Measurements from ENCODE around the gene BCOR. TPM values are rescaled to one million over a fixed set of nuclear protein-coding genes. Genes with fewer than 3 reads are reported as not detected.

The BCOR gene
- 10 to 100 TPM; 20.9 to 36.0 (median 32.5) TPM for total RNA-seq

DNA sequence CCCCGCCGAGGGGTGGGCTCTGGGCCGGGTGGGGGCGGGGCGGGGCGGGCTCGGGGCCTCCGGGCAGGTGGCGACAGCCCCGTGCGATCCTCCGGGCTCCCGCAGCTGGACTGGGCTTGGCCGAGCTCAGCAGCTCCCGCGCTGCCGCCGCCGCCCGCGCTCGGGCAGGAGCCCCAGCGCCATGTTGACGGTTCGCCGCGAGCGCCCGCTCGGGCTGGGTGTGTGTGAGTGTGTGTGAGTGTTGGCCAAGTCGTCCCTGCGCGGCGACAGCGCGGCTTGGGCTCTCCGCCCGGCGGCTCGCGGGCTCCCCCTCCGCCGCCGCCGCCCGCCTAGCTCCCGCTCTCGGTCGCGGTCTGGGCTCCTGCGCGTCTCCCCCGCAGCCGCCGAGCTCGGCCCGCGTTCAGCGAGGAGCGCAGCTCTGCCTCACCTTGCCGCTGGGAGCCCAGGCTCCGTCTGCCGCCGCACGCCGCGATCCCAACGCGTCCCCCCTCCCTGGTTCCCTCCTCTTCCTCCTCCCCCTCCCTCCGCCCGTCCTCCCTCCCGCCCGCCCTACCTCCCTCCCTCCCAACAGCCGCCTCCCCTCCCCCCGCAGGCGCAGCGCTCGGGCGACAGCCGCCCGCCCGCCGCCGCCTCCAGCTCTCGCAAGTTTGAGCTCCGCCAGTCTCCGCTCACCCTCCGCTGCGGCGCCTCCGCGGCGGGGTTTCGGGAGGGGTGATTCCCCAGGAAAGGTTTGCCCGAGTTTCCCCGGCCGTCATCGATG lies at the start of gene BCOR:
TSS of gene BCOR (minus strand) at position 455 of the 760 bp plus-strand sequence. CDS start 20,029 bp downstream, outside the sequence.
- Histone ChIP-seq H3K9me3 (no peaks in the 10 kb centered on the region), H3K4me3 (peak within 1 kb of the TSS; percentile 72), H3K36me3 (no peaks in the 10 kb centered on the region), H3K27ac (peak within 1 kb of the TSS; percentile 89), H3K27me3 (no peaks in the 10 kb centered on the region), H3K4me1 (peaks cover 24% of the 10 kb centered on the region)
- no peak for DNase-seq (ENCODE audit: low spot score in 2 of 2)
- 5% methylated on average over 15 of the region's 98 CpGs for WGBS
- TF ChIP-seq POLR2A (IDR thresholded peaks at IDR 0.05) (peak in 1 of 2 donors; percentile 21), POLR2AphosphoS5 (IDR thresholded peaks at IDR 0.05) (no peak), EP300 (IDR thresholded peaks at IDR 0.05) (no peak)
- TF ChIP-seq, protein P1, sequence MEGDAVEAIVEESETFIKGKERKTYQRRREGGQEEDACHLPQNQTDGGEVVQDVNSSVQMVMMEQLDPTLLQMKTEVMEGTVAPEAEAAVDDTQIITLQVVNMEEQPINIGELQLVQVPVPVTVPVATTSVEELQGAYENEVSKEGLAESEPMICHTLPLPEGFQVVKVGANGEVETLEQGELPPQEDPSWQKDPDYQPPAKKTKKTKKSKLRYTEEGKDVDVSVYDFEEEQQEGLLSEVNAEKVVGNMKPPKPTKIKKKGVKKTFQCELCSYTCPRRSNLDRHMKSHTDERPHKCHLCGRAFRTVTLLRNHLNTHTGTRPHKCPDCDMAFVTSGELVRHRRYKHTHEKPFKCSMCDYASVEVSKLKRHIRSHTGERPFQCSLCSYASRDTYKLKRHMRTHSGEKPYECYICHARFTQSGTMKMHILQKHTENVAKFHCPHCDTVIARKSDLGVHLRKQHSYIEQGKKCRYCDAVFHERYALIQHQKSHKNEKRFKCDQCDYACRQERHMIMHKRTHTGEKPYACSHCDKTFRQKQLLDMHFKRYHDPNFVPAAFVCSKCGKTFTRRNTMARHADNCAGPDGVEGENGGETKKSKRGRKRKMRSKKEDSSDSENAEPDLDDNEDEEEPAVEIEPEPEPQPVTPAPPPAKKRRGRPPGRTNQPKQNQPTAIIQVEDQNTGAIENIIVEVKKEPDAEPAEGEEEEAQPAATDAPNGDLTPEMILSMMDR (IDR thresholded peaks at IDR 0.05), result no peak

DNA sequence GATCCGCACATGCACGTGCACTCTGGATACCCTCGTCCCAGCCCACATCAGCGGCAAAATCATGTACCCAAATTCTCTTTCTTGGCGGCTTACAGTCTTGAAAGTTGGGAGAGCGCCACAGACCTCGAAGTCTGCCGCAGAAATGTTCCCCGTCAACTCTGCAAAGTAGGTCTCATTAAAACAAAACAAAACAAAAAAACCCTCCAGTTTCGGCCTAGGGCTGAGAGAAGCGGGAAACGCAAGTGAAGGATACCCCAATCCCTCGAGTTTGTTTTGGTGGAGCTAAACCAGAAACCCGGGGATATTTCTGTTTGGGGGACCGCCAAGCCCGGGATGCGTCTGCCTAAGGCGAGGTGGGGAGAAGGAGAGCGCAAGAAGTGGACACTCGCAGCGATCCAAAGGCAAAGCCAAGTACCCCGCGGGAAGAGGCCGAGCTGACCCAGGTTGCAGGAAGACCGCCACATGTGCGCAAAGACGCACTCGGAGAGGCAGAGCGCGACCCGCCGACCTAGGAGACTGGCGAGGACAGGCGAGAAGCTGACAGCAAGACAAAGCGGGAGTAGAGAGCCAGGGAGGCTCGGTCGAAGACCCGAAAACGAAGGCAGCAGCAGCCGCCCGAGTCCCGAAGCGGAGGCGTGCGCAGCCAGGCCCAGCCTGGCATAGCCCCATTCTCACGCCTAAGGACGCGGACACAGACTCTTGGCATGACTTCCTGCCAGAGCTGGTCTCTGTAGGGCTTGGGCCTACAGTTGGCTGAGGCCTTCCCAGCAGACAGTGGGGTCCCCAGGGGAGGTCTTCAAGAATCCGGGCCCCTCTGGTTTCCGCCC lies 49.6 kb upstream of the BCOR start:
- Histone ChIP-seq H3K4me3 (peak overlapping the region; percentile 59), H3K36me3 (no peaks in the 10 kb centered on the region), H3K27me3 (no peaks in the 10 kb centered on the region), H3K9me3 (no peaks in the 10 kb centered on the region), H3K27ac (no peak overlapping the region), H3K4me1 (peaks cover 30% of the 10 kb centered on the region)
- no peak for DNase-seq (ENCODE audit: low spot score in 2 of 2)
- TF ChIP-seq POLR2AphosphoS5 (IDR thresholded peaks at IDR 0.05) (no peak), EP300 (IDR thresholded peaks at IDR 0.05) (no peak), POLR2A (IDR thresholded peaks at IDR 0.05) (no peak)
- TF ChIP-seq, protein P1 (IDR thresholded peaks at IDR 0.05), result no peak
- 78% methylated on average over 43 of the region's 50 CpGs for WGBS

DNA sequence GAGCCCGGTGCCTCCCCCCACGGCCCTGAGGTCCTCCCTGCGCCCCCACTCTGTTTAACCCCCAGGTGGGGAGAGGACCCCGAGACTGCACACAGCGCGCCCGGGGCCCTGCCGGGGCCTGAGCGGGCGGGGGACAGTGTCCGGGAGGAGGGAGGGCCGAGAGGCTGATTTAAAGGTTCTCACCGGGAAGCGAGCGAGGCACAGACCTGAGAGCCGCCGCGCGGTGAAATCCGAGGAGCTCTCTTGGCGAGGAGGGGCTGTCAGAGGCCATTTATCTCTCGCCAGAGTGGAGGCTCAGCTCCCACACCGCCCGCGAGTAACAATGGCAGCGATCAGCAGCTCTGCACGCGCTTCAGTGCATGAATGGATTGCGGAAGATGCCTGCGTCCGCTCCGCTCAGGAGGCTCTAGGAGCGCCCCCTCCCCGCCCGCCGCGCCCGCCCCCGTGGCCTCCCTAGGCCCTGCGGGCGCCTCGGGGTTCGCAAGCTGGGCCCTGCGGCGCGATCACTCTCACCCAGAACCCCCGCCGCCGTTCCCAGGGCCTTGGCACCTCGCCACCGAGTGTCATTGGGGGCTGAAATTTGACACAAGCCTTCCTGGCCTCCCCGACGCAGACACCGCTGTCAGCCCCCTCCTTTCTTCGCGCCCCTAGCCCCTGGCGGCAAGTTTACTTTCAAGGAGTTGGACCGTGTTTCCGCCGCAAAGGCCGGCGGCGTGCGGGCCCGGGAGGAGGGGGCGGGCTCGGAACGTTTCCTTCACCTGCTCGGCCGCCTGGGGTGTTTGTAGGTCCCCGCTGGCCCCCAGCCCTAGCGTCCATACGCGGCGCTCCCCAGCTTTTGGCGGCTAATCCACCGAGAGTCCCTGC lies 48.7 kb upstream of the BCOR start:
- H3K4me1 ChIP-seq, result peaks cover 30% of the 10 kb centered on the region
- H3K27ac ChIP-seq, result no peak overlapping the region
- WGBS, result 25% methylated on average over 18 of the region's 77 CpGs
- no peaks in the 10 kb centered on the region for H3K27me3 ChIP-seq
- peak overlapping the region; percentile 59 for H3K4me3 ChIP-seq
- TF ChIP-seq, protein P1 (IDR thresholded peaks at IDR 0.05), result no peak
- TF ChIP-seq POLR2AphosphoS5 (IDR thresholded peaks at IDR 0.05) (no peak), POLR2A (IDR thresholded peaks at IDR 0.05) (no peak), EP300 (IDR thresholded peaks at IDR 0.05) (no peak)
- H3K9me3 ChIP-seq, result no peaks in the 10 kb centered on the region
- H3K36me3 ChIP-seq, result no peaks in the 10 kb centered on the region
- DNase-seq (ENCODE audit: low spot score in 2 of 2), result no peak

DNA sequence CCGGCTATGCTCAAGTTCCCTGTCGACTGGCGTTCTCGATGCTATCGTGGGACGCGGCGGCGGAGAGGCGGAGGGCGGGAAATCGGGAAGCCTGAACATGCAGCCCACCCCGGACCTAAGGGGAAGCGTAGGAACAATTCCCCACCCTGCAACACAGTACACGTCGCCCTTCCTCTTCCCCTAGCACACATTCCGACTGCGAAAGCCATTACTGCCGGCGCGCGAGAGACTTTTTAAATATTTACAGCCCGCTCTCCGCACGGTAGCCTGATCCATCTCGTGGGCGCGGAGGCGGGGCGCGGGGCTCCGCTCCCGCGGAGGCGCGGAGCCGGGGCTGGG lies 48.1 kb upstream of the BCOR start:
- Histone ChIP-seq H3K27ac (no peak overlapping the region), H3K27me3 (no peaks in the 10 kb centered on the region), H3K9me3 (no peaks in the 10 kb centered on the region), H3K4me1 (peaks cover 36% of the 10 kb centered on the region), H3K36me3 (no peaks in the 10 kb centered on the region), H3K4me3 (peak overlapping the region; percentile 59)
- DNase-seq (ENCODE audit: low spot score in 2 of 2), result no peak
- TF ChIP-seq EP300 (IDR thresholded peaks at IDR 0.05) (no peak), POLR2AphosphoS5 (IDR thresholded peaks at IDR 0.05) (no peak), POLR2A (IDR thresholded peaks at IDR 0.05) (no peak)
- TF ChIP-seq, protein P1 (IDR thresholded peaks at IDR 0.05), result no peak
- 0% methylated on average over 1 of the region's 37 CpGs for WGBS

Measured in suprapubic skin (tissue), 4 donors.